GM12878 (cell line): Measurements from ENCODE around the gene HDAC7. TPM values are rescaled to one million over a fixed set of nuclear protein-coding genes. Genes with fewer than 3 reads are reported as not detected.

ENCODE experiments used
- ATAC-seq: fragments of 200-7000 bp; cut with Tn5 transposase; 3 replicates; pipeline ENCODE4 v1.9.1; 2020; ENCODE audit warnings: mild to moderate bottlenecking, moderate library complexity
- BruUV-seq: library from RNA; stranded (reverse); fragments of 400-500 nt; replicated peaks from 2 replicates; lab custom pipeline; 2021; lab: Mats Ljungman, UMichigan
- CTCF ChIA-PET: fragments of 300-600 bp; sonication (Branson Sonifier 250); formaldehyde crosslinking; extraction: SDS; loops from one replicate; lab custom pipeline; 2021; ENCODE audit warnings: inconsistent platforms; lab: Yijun Ruan, JAX
- POLR2A ChIA-PET: fragments of 350-600 bp; formaldehyde crosslinking; extraction: SDS; loops from one replicate; lab custom pipeline; 2021; ENCODE audit warnings: inconsistent platforms; lab: Charles Lee
- RAD21 ChIA-PET: fragments of 300-600 bp; sonication (Branson Sonifier 250); formaldehyde crosslinking; loops from one replicate; lab custom pipeline; 2023; ENCODE audit warnings: antibody characterized with exemption; ENCODE audit not compliant: unreplicated experiment; lab: Charles Lee
- SMC1A ChIA-PET: fragments of 300-600 bp; sonication (Branson Sonifier 250); formaldehyde crosslinking; loops from one replicate; lab custom pipeline; 2023; ENCODE audit not compliant: unreplicated experiment, uncharacterized antibody; lab: Charles Lee
- DNase-seq: peaks from one replicate; pipeline ENCODE4 v3.0.0-alpha.2; 2011; ENCODE audit warnings: low read depth, low spot score
- FAIRE-seq: peaks from 3 replicates; lab custom pipeline; 2011; peaks lifted over from hg19 to GRCh38; lab: Jason Lieb, UNC
- H2AFZ ChIP-seq: 2 replicates; pipeline ENCODE4 v1.6.0; 2011; ENCODE audit warnings: low read depth, low read length, control low read depth; ENCODE audit not compliant: control insufficient read depth
- H3K27ac ChIP-seq: 2 replicates; pipeline ENCODE4 v1.5.1; 2011; ENCODE audit warnings: control low read depth; ENCODE audit not compliant: control insufficient read depth, insufficient read depth
- H3K27me3 ChIP-seq, 2 experiments: replicated peaks in 1 of 2; 2 replicates each; pipeline versions ENCODE4 v1.6.0 to v1.6.1; 2011; ENCODE audit warnings: low read length in 1 of 2; ENCODE audit not compliant: control insufficient read depth in 2 of 2, insufficient read depth in 2 of 2
- H3K36me3 ChIP-seq, 2 experiments: 2 replicates each; pipeline ENCODE4 v1.5.1; 2011; ENCODE audit warnings: low read length in 1 of 2; ENCODE audit not compliant: control insufficient read depth in 2 of 2, insufficient read depth in 2 of 2
- H3K4me1 ChIP-seq: 2 replicates; pipeline ENCODE4 v1.6.1; 2011; ENCODE audit warnings: mild to moderate bottlenecking, low read length, moderate library complexity, mixed read lengths; ENCODE audit not compliant: control insufficient read depth, insufficient read depth
- H3K4me2 ChIP-seq: 2 replicates; pipeline ENCODE4 v1.6.0; 2011; ENCODE audit warnings: control low read depth; ENCODE audit not compliant: control insufficient read depth, insufficient read depth
- H3K4me3 ChIP-seq: fragments of 200-600 bp; sonication (generic); 2 replicates; pipeline ENCODE4 v1.5.1; 2016
- H3K79me2 ChIP-seq: 2 replicates; pipeline ENCODE4 v1.6.0; 2011; ENCODE audit warnings: low read length; ENCODE audit not compliant: control insufficient read depth, insufficient read depth
- H3K9ac ChIP-seq: 2 replicates; pipeline ENCODE4 v1.8.0; 2011; ENCODE audit warnings: low read length, control low read depth, mixed read lengths; ENCODE audit not compliant: control insufficient read depth, insufficient read depth
- H3K9me3 ChIP-seq: replicated peaks from 3 replicates; pipeline ENCODE4 v1.5.1; 2011; ENCODE audit warnings: mild to moderate bottlenecking, low read length; ENCODE audit not compliant: control insufficient read depth, insufficient read depth
- H4K20me1 ChIP-seq: 2 replicates; pipeline ENCODE4 v1.6.0; 2011; ENCODE audit not compliant: control insufficient read depth, insufficient read depth
- ATF3 ChIP-seq: IDR thresholded peaks from 2 replicates; pipeline ENCODE4 v1.6.1; 2011; ENCODE audit warnings: low read depth, mild to moderate bottlenecking, low read length, moderate library complexity, borderline replicate concordance; ENCODE audit errors: extremely low read depth
- CEBPB ChIP-seq, 2 experiments: fragments of 150-350 bp in 1 of 2; IDR thresholded peaks; 2 replicates each; pipeline ENCODE4 v1.6.1; 2012 to 2014; ENCODE audit warnings: low read depth in 2 of 2, low read length in 2 of 2, borderline replicate concordance in 1 of 2, inconsistent platforms in 1 of 2
- E4F1 ChIP-seq: fragments of 450-650 bp; IDR thresholded peaks from 2 replicates; pipeline ENCODE4 v1.6.1; 2018; ENCODE audit warnings: borderline replicate concordance, mild to moderate bottlenecking; ENCODE audit not compliant: partially characterized antibody
- ESRRA ChIP-seq: IDR thresholded peaks from 2 replicates; pipeline ENCODE4 v1.6.1; 2012; ENCODE audit warnings: mild to moderate bottlenecking, low read length, improper control_type of control experiment
- FOXK2 ChIP-seq: fragments of 450-650 bp; IDR thresholded peaks from 2 replicates; pipeline ENCODE4 v1.6.1; 2017; ENCODE audit warnings: mild to moderate bottlenecking, moderate library complexity
- FOXM1 ChIP-seq: IDR thresholded peaks from 2 replicates; pipeline ENCODE4 v1.6.1; 2012; ENCODE audit warnings: low read depth, mild to moderate bottlenecking, inconsistent platforms, low read length, moderate library complexity
- MTA3 ChIP-seq: IDR thresholded peaks from 2 replicates; pipeline ENCODE4 v1.6.1; 2012; ENCODE audit warnings: low read length, inconsistent platforms, borderline replicate concordance
- NR2C2 ChIP-seq: IDR thresholded peaks from 2 replicates; pipeline ENCODE4 v1.6.1; 2011; ENCODE audit warnings: borderline replicate concordance, low read depth; ENCODE audit not compliant: control insufficient read depth, insufficient read length
- TBL1XR1 ChIP-seq: IDR thresholded peaks from 2 replicates; pipeline ENCODE4 v1.6.1; 2012; ENCODE audit warnings: low read depth, low read length, improper control_type of control experiment
- ZBTB40 ChIP-seq: fragments of 450-650 bp; IDR thresholded peaks from 2 replicates; pipeline ENCODE4 v1.6.1; 2016; ENCODE audit warnings: mild to moderate bottlenecking, moderate library complexity, borderline replicate concordance
- ZNF687 ChIP-seq: fragments of 450-650 bp; IDR thresholded peaks from 2 replicates; pipeline ENCODE4 v1.6.1; 2017; ENCODE audit warnings: mild to moderate bottlenecking, moderate library complexity
- WGBS: methylation state at CpG from one replicate; pipeline ENCODE4 v1.1.6; 2016; ENCODE audit warnings: low lambda C conversion rate; ENCODE audit not compliant: insufficient replicate concordance, insufficient coverage; ENCODE audit errors: missing lambda C conversion rate; 5-methylcytosine and 5-hydroxymethylcytosine counted together
- in situ Hi-C: fragments of 300-500 bp; cut with MboI; formaldehyde crosslinking; loops from 9 replicates; pipeline ENCODE4 v1.14.3; 2018; ENCODE audit warnings: mixed read lengths
- intact Hi-C: fragments of 100-400 bp; cut with micrococcal nuclease; formaldehyde crosslinking; loops from one replicate; pipeline ENCODE4 v1.14.2; 2022; ENCODE audit not compliant: unreplicated experiment
- polyA plus RNA-seq, 11 experiments: library from polyadenylated mRNA; depleted of rRNA in 4 of 11; unstranded in 6 of 11; stranded (reverse) in 5 of 11; fragments of >200 nt; fragmentation: Nextera tagmentation in 4 of 11; fragmentation: Illumina TruSeq in 1 of 11; extraction: Ambion mirVana in 4 of 11; extraction: Trizol in 1 of 11; gene quantifications; 1 replicate in 1 of 11; 2 replicates in 10 of 11; pipeline versions ENCODE4 v1.2.1 to v1.2.3, GENCODE V29; 2011 to 2016; ENCODE audit warnings: inconsistent platforms in 2 of 11, missing spikeins in 2 of 11, low read depth in 1 of 11
- total RNA-seq, 4 experiments: library from RNA; depleted of rRNA in 3 of 4; stranded (reverse); fragments of >200 nt in 3 of 4; fragmentation: Illumina TruSeq in 1 of 4; extraction: Trizol in 1 of 4; gene quantifications; 2 replicates each; pipeline versions ENCODE4 v1.2.1 to v1.2.3, GENCODE V29; 2013 to 2021

Gene HDAC7
- total and polyA plus RNA-seq, 10 of the 15 experiments (the other 5 are each of a cell fraction or from before 2014, with no cell fraction given), result 0.47 to 18.3 (median 5.4) TPM

GRCh38 chr12:47856721-47857575, 37.2 kb upstream of the HDAC7 start:
- POLR2A ChIA-PET, result no interaction called here
- H3K27me3 ChIP-seq, result no peaks in the 10 kb centered on the region
- H3K36me3 ChIP-seq, result no peaks in the 10 kb centered on the region
- H3K27ac ChIP-seq, result no peak overlapping the region
- H3K9me3 ChIP-seq, result no peaks in the 10 kb centered on the region
- no peaks in the 10 kb centered on the region for H3K79me2 ChIP-seq
- no peaks in the 10 kb centered on the region for H4K20me1 ChIP-seq
- 77% methylated on average over 17 of the region's 17 CpGs for WGBS
- SMC1A ChIA-PET, result interaction anchor here (1.4 kb wide), 1 partner anchor 23 kb away, joined by 3 read pairs; no protein-coding TSS in a partner anchor
- DNase-seq (no peak), FAIRE-seq (no peak), ATAC-seq (no peak)
- in situ Hi-C loops, result no loop called here
- H2AFZ ChIP-seq, result no peak overlapping the region
- RAD21 ChIA-PET, result no interaction called here
- H3K4me1 ChIP-seq, result no peaks in the 10 kb centered on the region
- CTCF ChIA-PET, result interaction anchor here (0.6 to 1.1 kb wide), 2 partner anchors 9 to 173 kb away, joined by 3 read pairs; no protein-coding TSS in a partner anchor
- no peak overlapping the region for H3K9ac ChIP-seq
- intact Hi-C loops, result no loop called here
- H3K4me3 ChIP-seq, result no peak overlapping the region
- BruUV-seq, result no TSS peak
- no peak overlapping the region for H3K4me2 ChIP-seq
- no peak for TF ChIP-seq NR2C2
- no peak for TF ChIP-seq FOXM1
- no peak for TF ChIP-seq TBL1XR1
- no peak for TF ChIP-seq FOXK2
- no peak for TF ChIP-seq ZBTB40
- no peak for TF ChIP-seq ZNF687
- TF ChIP-seq ATF3, result no peak
- TF ChIP-seq MTA3, result no peak
- TF ChIP-seq ESRRA, result no peak
- TF ChIP-seq E4F1, result no peak
- TF ChIP-seq CEBPB (IDR thresholded peaks at IDR 0.05; ENCODE audit: borderline replicate concordance in 1 of 2, low read depth in 2 of 2, low read length in 2 of 2), result no peak
